Upper lobe of left lung (tissue), 4 donors: ENCODE data around the gene TPRN.

ENCODE experiments used
- POLR2AphosphoS5 ChIP-seq, 2 donors: sonication (generic); formaldehyde crosslinking; IDR thresholded peaks; one replicate each; pipeline ENCODE4 v1.5.1; 2017; ENCODE audit warnings: antibody characterized with exemption in 2 of 2
- TF ChIP-seq, protein P1 (sequence below), 6 experiments: fragments of 450-650 bp in 4 of 6; fragments of 200-600 bp in 2 of 6; sonication (generic) in 2 of 6; IDR thresholded peaks; one replicate each; pipeline ENCODE4 v1.5.1; 2016 to 2019; ENCODE audit warnings: antibody characterized with exemption in 6 of 6

DNA sequence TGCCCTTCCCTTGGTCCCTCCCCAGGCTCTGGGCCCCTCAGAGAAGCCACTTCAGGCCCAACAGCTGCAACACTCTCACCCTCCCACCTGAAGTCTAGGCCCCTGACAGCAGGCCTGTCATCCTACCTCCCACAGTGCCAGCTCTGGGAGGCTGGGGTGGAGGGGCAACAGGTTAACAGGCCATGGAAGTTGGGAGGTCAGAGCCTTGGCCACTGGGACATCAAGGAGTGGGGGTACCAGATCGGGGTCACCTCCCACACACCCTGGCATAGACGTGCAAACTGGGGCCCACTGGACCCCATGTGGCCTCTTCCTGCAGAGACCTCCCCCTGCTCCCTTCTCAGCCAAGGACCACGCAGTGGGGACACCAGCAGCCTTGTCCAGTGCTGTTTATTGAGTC, 9.3 kb downstream of the TPRN start:
- TF ChIP-seq POLR2AphosphoS5 (IDR thresholded peaks at IDR 0.05): no peak
- TF ChIP-seq, protein P1, sequence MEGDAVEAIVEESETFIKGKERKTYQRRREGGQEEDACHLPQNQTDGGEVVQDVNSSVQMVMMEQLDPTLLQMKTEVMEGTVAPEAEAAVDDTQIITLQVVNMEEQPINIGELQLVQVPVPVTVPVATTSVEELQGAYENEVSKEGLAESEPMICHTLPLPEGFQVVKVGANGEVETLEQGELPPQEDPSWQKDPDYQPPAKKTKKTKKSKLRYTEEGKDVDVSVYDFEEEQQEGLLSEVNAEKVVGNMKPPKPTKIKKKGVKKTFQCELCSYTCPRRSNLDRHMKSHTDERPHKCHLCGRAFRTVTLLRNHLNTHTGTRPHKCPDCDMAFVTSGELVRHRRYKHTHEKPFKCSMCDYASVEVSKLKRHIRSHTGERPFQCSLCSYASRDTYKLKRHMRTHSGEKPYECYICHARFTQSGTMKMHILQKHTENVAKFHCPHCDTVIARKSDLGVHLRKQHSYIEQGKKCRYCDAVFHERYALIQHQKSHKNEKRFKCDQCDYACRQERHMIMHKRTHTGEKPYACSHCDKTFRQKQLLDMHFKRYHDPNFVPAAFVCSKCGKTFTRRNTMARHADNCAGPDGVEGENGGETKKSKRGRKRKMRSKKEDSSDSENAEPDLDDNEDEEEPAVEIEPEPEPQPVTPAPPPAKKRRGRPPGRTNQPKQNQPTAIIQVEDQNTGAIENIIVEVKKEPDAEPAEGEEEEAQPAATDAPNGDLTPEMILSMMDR (IDR thresholded peaks at IDR 0.05): no peak
